ENCODE results near the gene TCF25. TPM values are rescaled to one million over a fixed set of nuclear protein-coding genes. Genes with fewer than 3 reads are reported as not detected.

Gene TCF25
- total RNA-seq, 2 experiments from 2014 or later, result 126 to 127 TPM

DNA sequence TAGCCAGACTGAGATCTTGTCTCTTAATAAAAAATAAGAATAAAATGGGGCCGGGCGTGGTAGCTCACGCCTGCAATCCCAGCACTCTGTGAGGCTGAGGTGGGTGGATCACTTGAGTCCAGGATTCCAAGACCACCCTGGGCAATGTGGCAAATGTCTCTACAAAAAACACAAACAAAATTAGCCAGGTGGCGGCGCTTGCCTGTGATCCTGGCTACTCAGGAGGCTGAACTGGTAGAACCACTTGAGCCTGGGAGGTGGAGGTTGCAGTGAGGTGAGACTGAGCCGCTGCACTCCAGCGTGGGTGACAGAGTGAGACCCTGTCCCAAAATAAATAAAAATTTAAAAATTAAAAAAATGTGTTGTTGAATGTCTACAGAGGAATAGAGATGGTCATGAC is 72.3 kb downstream of the TCF25 start:
- peaks cover 2% of the 10 kb centered on the region for H3K4me1 Mint-ChIP-seq
- DNase-seq, result no peak
- H3K27ac Mint-ChIP-seq, result no peak overlapping the region
- no peaks in the 10 kb centered on the region for H3K36me3 Mint-ChIP-seq
- no peak overlapping the region for H3K4me3 Mint-ChIP-seq
- H3K27me3 Mint-ChIP-seq, result peaks cover 30% of the 10 kb centered on the region
- H3K9me3 Mint-ChIP-seq, result no peaks in the 10 kb centered on the region

DNA sequence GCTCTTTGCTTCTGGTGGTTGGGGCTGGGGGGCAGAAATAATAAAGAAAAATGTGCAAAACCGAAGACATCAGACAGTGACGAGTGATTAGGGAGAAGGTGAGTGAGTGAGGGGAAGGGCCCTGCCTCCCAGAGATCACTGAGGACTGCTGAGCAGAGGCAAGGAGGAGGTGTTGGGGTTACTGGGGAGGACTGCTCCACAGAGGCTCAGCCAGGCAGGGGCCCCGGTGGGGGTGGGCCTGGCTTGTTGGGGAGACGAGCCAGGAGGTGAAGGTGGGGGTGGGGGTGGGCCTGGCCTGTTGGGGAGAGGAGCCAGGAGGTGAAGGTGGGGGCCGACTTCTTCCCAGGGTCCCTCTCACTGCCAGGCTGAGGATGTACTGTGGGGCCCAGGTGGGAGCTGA is 73.1 kb downstream of the TCF25 start:
- Mint-ChIP-seq H3K36me3 (no peaks in the 10 kb centered on the region), H3K9me3 (no peaks in the 10 kb centered on the region), H3K27ac (no peak overlapping the region), H3K4me3 (no peak overlapping the region), H3K27me3 (peaks cover 28% of the 10 kb centered on the region), H3K4me1 (peaks cover 2% of the 10 kb centered on the region)
- DNase-seq, result no peak

DNA sequence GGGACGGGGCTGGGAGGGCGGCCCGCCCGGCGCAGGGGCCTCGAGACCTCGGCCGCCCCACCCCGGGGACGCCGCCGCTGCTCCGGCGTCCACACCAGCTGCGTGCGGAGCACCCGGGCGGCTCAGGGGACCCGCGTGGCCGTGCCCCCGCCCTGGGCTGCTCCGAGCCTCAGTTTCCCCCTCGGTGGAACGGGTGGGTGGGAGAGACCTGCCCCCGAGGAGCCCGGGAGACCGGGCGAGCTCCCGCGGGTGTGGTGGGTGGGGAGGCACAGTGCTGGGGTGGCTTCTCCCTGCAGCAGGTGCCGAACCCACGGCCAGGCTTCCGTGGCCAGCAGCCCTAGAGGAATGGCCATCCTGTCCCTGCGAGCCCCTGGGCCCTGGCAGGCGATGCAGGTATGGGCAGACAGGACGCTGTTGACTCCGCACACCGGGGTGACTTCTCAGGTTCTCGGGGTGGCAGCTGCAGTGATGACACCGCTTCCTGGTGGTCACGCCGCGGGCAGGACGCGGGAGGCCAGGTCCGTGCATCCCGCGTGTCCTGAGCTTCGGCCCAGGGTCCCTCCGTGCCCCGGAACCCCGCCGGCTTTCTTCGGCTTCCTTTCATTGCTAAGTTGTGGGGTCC is 75.8 kb downstream of the TCF25 start:
- DNase-seq, result no peak
- Mint-ChIP-seq H3K4me1 (peaks cover 2% of the 10 kb centered on the region), H3K9me3 (no peaks in the 10 kb centered on the region), H3K27me3 (peaks cover 26% of the 10 kb centered on the region), H3K36me3 (no peaks in the 10 kb centered on the region), H3K27ac (peak overlapping the region; percentile 62), H3K4me3 (peak overlapping the region; percentile 79)

DNA sequence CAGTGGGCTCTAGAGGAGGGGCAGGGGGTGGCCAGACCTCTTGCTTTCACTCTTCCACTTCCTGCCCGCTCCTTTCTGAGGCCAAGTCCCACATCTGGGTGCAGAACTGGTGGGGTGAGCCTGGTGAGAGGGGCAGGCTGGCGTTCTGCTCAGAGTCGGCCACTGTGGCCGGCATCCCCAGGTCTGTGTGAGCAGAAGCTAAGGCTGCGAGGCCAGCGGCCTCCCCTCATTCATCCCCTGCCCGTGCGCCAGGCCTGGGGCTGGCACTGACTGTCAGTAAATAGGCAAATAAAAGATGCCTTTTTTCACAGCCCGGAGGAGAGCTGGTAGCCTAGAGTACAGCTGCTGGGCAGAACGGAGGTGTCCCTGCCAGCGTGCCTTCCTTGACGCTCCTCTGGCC is 76.4 kb downstream of the TCF25 start:
- DNase-seq, result no peak
- Mint-ChIP-seq H3K27me3 (peaks cover 25% of the 10 kb centered on the region), H3K4me3 (peak overlapping the region; percentile 79), H3K9me3 (no peaks in the 10 kb centered on the region), H3K27ac (peak overlapping the region; percentile 62), H3K36me3 (no peaks in the 10 kb centered on the region), H3K4me1 (peaks cover 2% of the 10 kb centered on the region)

DNA sequence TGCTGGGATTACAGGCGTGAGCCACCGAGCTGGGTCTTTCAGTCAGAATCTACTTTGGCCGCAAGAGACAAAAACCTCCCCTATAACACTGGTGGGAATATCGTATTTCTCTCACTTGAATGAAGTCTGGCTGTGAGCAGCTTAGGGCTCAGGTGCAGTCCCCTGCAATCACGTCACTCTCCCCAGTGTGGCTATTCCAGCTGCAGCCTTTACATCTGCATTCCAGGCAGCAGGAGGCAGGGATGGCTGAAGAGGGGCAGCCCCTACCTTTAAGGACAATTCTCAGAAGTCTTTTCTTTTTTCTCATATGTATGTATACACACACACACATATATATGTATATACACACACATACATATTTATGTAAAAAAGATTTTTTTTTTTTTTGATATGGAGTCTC is 78.1 kb downstream of the TCF25 start:
- H3K9me3 Mint-ChIP-seq, result no peaks in the 10 kb centered on the region
- peaks cover 2% of the 10 kb centered on the region for H3K4me1 Mint-ChIP-seq
- DNase-seq, result no peak
- peaks cover 14% of the 10 kb centered on the region for H3K27me3 Mint-ChIP-seq
- no peaks in the 10 kb centered on the region for H3K36me3 Mint-ChIP-seq
- H3K4me3 Mint-ChIP-seq, result no peak overlapping the region
- H3K27ac Mint-ChIP-seq, result no peak overlapping the region

DNA sequence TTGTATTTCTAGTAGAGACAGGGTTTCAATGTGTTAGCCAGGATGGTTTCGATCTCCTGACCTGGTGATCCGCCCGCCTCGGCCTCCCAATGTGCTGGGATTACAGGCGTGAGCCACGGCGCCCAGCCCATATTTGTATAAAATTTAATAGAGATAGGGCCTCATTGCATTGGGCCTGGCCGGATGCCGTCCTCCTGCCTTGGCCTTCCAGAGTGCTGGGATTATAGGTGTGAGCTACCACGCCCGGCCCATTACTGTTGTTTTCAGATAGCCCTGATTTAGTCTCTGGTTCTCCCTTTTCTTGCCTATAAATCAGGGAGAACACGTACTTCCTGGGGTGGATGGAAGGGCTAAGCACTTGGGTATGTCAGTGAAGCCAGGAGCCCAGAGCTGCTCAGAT is 78.7 kb downstream of the TCF25 start:
- Mint-ChIP-seq H3K36me3 (no peaks in the 10 kb centered on the region), H3K27me3 (peaks cover 9% of the 10 kb centered on the region), H3K27ac (no peak overlapping the region), H3K4me3 (no peak overlapping the region), H3K9me3 (no peaks in the 10 kb centered on the region), H3K4me1 (peaks cover 2% of the 10 kb centered on the region)
- no peak for DNase-seq

DNA sequence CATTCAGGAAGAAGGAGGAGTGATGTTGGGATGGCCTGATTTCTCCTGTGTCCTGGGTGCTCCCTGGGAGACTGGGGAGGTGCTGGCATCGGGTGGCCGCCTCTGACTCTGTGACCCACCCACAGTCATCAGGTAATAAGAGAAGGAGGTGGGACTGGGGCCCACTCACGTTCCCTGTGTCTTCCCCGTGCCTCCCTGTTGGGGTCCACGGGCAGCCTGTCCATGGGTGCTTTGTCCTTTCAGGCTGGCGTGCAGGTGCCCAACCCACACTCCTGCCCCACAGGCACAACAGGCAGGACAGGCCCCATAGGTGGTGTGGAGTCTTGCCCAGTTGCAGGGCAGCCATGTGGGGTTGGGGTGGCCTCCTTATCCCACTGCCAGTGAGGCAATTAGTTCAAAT is 79.2 kb downstream of the TCF25 start:
- Mint-ChIP-seq H3K4me1 (peaks cover 2% of the 10 kb centered on the region), H3K27me3 (peaks cover 4% of the 10 kb centered on the region), H3K36me3 (no peaks in the 10 kb centered on the region), H3K9me3 (no peaks in the 10 kb centered on the region), H3K27ac (no peak overlapping the region), H3K4me3 (no peak overlapping the region)
- DNase-seq, result no peak

DNA sequence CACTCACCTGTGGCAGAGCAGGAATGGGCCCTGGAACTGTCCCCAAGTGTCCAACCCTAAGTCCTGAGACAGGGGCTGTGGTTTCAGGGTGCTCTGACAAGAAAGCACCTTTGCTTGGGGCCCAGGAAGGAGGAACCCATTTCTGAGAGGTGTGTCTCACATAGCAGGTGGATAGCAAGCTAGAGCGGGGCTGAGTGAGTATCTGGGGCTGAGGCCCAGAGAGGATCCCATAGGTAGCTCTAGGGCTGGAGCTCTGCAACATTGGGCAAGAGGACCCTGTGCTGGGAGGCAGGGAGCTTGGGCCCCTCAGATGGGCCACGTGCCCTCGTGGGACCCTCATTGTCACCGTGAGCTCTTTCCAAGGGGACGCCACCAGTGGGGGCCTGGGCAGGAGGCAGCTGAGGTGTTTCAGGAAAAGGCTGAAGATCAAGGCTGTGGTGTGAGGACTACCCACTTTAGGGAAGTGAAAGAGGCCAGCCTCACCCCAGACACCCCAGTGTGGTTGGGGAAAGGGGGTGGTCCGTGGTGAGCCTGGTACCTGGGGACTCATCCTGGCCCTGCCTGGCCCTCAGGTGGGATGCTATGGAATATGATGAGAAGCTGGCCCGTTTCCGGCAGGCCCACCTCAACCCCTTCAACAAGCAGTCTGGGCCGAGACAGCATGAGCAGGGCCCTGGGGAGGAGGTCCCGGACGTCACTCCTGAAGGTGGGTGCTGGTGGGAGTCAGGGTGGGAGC is 80.4 kb downstream of the TCF25 start:
- peaks cover 2% of the 10 kb centered on the region for H3K4me1 Mint-ChIP-seq
- no peak overlapping the region for H3K27ac Mint-ChIP-seq
- no peaks in the 10 kb centered on the region for H3K27me3 Mint-ChIP-seq
- DNase-seq, result no peak
- no peak overlapping the region for H3K4me3 Mint-ChIP-seq
- peaks cover 6% of the 10 kb centered on the region for H3K36me3 Mint-ChIP-seq
- H3K9me3 Mint-ChIP-seq, result no peaks in the 10 kb centered on the region

DNA sequence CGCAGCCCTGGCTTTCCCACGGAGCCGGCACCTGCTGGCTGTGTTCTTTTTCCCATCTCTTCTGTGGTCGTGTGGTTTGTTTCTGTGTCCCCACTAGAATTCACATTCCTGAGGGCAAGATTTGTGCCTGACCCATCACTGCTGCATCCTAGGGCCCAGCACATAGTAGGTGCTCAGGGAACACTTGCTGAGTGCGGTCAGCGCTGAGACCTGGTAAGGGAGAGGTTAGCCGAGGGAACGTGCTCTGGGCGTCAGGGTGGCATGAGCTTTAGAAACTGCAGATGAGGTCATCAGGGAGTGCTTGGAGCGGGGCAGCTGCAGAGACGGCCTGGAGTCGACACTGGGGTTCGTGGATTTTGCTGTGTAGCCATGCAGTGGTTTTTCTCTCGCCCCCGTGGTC is 81.1 kb downstream of the TCF25 start:
- Mint-ChIP-seq H3K36me3 (peaks cover 11% of the 10 kb centered on the region), H3K9me3 (no peaks in the 10 kb centered on the region), H3K27me3 (no peaks in the 10 kb centered on the region), H3K27ac (no peak overlapping the region), H3K4me3 (no peak overlapping the region), H3K4me1 (peaks cover 2% of the 10 kb centered on the region)
- DNase-seq, result no peak

DNA sequence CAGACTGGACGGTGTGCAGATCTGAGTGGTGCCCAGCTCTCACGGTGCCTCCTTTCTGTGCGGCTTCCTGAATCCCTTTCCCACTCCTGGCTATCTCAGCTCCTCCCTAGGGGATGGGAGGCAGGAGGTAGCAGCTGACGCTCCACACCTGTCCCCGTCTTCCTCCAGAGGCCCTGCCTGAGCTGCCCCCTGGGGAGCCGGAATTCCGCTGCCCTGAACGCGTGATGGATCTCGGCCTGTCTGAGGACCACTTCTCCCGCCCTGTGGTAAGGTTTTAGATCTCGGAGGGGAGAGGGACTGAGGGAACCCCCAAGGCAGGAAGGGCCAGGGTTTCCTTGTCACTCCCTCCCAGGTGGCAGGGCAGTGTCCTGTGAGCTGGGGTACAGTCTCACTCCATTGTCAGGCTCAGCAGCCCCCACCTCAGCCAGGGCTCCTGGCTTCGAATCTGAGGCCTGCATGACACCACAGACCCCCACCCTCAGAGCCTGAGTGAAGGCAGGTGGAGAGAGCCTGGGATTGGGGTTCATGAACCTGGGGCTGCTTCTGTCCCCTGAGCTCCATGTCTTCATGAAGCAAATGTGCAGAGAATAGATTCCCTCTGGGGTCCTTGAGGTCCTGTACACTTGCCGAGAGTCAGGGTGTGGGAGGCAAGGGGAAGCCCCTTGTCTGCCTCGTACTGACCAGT is 81.8 kb downstream of the TCF25 start:
- H3K27ac Mint-ChIP-seq, result no peak overlapping the region
- no peak for DNase-seq
- H3K36me3 Mint-ChIP-seq, result peaks cover 12% of the 10 kb centered on the region
- no peak overlapping the region for H3K4me3 Mint-ChIP-seq
- H3K27me3 Mint-ChIP-seq, result no peaks in the 10 kb centered on the region
- H3K4me1 Mint-ChIP-seq, result peaks cover under 1% of the 10 kb centered on the region
- H3K9me3 Mint-ChIP-seq, result no peaks in the 10 kb centered on the region

DNA sequence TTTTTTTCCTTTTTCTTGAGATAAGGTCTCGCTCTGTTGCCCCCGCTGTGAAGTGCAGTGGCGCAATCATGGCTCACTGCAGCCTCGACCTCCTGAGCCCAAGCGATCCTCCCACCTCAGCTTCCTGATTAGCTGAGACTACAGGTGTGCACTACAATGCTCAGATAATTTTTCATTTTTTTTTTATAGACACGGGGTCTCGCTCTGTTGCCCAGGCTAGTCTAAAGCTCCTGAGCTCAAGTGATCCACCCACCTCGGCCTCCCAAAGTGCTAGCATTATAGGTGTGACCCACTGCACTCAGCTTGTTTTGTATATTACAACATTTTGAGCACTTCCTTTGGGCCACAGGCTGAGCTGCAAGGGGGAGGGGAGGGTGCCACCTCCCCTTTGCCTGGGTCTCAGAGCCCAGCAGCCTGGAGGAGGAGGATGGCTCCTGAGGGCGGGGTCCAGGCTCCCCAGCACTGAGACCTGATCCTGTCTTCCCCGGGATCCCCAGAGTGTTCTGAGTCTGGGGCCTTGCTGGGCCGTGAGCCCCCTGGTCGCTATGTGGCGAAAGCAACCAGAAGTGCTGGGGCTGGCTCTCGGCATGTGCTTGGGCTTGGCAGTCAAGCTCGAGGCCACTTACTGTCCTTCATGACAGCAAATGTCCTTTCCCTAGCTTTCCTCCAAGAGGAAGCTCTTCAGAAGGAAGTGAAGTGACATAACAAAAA is 83.3 kb downstream of the TCF25 start:
- Mint-ChIP-seq H3K27me3 (no peaks in the 10 kb centered on the region), H3K4me3 (no peak overlapping the region), H3K27ac (no peak overlapping the region), H3K9me3 (no peaks in the 10 kb centered on the region), H3K4me1 (no peaks in the 10 kb centered on the region), H3K36me3 (peaks cover 12% of the 10 kb centered on the region)
- no peak for DNase-seq

DNA sequence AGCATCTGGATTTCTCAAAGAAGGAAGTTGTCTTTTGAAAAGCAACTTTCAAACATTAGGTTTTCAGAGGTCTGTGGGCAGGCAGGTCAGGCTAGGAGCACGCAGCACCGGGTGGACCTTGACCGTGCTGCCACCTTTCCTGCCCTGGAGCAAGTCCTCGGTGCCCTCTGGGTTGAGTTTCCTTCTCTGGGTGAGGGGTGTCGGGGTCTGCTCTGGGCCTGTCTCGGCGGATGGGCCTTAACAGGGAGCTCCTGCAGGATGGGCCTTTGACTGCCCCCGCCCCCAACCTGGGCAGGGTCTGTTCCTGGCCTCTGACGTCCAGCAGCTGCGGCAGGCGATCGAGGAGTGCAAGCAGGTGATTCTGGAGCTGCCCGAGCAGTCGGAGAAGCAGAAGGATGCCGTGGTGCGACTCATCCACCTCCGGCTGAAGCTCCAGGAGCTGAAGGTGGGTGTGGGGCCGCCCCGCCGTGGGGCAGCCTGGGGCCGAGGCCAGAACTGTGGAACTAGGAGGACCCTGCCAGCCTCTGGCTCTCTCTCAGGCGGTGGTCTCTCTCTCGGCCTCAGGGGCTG is 83.9 kb downstream of the TCF25 start:
- Mint-ChIP-seq H3K36me3 (peaks cover 12% of the 10 kb centered on the region), H3K9me3 (no peaks in the 10 kb centered on the region), H3K4me3 (no peak overlapping the region), H3K4me1 (no peaks in the 10 kb centered on the region), H3K27me3 (no peaks in the 10 kb centered on the region), H3K27ac (no peak overlapping the region)
- DNase-seq, result no peak

DNA sequence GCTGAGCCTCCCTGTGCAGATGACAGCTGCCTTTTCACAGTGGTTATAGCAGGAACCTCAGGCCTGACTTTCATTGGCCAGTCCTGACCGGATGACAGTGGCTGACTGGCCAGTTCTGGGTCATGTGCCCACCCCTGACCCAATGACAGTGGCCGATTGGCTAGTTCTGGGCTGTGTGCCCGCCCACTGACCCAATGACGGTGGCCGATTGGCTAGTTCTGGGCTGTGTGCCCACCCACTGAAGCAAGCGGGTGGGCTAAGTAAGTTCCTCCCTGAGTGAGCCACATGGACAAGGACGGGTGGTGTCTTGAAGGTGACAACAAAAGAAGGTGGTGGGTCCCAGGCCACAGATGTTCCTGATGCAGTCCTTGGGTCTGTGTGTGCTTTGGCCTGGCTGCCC is 84.7 kb downstream of the TCF25 start:
- H3K36me3 Mint-ChIP-seq, result peaks cover 12% of the 10 kb centered on the region

DNA sequence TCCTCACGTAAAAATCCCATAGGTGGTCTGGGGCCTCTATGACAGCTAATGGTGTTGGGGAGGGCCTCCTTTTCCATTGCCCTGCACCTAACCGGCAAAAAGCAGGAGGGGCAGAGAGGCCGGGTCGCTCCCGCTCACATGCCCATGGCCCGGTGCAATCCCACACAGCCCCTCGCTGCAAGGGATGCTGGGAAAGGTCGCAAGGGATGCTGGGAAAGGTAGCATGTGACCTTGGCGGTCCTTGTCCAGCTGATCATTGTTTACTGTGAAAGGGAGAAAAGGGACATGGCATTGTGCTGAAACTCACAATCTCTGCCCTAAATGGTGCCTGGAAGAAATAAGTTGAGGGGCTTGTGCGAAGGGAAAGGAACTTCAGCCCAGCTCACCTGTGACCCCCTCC is 85.2 kb downstream of the TCF25 start:
- H3K9me3 Mint-ChIP-seq, result no peaks in the 10 kb centered on the region
- no peak overlapping the region for H3K4me3 Mint-ChIP-seq
- H3K4me1 Mint-ChIP-seq, result no peaks in the 10 kb centered on the region
- DNase-seq, result no peak
- H3K27ac Mint-ChIP-seq, result no peak overlapping the region
- no peaks in the 10 kb centered on the region for H3K27me3 Mint-ChIP-seq
- peaks cover 12% of the 10 kb centered on the region for H3K36me3 Mint-ChIP-seq

More for the DNA sequence above, 84.7 kb downstream of the TCF25 start:
- DNase-seq, result peak; percentile 26
- Mint-ChIP-seq H3K27me3 (no peaks in the 10 kb centered on the region), H3K4me3 (no peak overlapping the region), H3K4me1 (no peaks in the 10 kb centered on the region), H3K27ac (no peak overlapping the region), H3K9me3 (no peaks in the 10 kb centered on the region)

DNA sequence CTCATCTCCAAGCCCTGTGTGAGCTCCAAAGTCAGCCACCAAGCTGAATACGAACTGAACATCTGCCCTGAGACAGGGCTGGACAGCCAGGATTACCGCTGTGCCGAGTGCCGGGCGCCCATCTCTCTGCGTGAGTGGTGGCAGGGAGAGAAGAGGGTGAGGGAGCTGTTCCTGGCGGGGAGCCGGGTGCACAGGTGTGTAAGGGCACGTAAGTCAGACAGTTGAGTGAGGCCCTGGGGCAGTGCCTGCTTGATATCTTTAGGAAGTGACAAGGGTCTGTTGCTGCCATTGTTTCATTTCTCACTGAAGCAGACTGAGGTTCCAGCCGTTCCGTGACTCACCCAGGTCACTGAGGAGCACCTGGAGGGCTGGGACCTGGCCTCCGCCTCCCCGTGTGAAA is 87.6 kb downstream of the TCF25 start:
- Mint-ChIP-seq H3K36me3 (peaks cover 12% of the 10 kb centered on the region), H3K4me3 (no peak overlapping the region), H3K4me1 (no peaks in the 10 kb centered on the region), H3K9me3 (no peaks in the 10 kb centered on the region), H3K27me3 (no peaks in the 10 kb centered on the region), H3K27ac (no peak overlapping the region)
- no peak for DNase-seq

All from activated naive CD8-positive, alpha-beta T cell treated with anti-CD3 and anti-CD28 coated beads for 36 hours (primary cell).